ENCODE data around the gene SLC4A9. TPM values are rescaled to one million over a fixed set of nuclear protein-coding genes. Genes with fewer than 3 reads are reported as not detected.

SLC4A9 gene
- polyA plus RNA-seq, 1 donor = 0.22 TPM

- H3K9me3 ChIP-seq (ENCODE audit: control insufficient read depth, low read depth, low read length) = no peaks in the 10 kb centered on the region
- no peak overlapping the region for H3K27ac ChIP-seq (ENCODE audit: low read length)
- H3K4me3 ChIP-seq (ENCODE audit: low read length) = no peak overlapping the region
- peaks cover 4% of the 10 kb centered on the region for H3K27me3 ChIP-seq (ENCODE audit: control insufficient read depth, insufficient read depth, low read length)
- DNase-seq = no peak
- peaks cover 33% of the 10 kb centered on the region for H3K4me1 ChIP-seq (ENCODE audit: control insufficient read depth, insufficient read depth, low read length)
- peaks cover 2% of the 10 kb centered on the region for H3K36me3 ChIP-seq (ENCODE audit: control insufficient read depth, insufficient read depth, low read length)
- WGBS (ENCODE audit: insufficient coverage, low lambda C conversion rate) = no CpG with 5 or more reads among the region's 2 CpGs
Observed at GRCh38 chr5:140347360-140347759, 12.6 kb upstream of the SLC4A9 start.

GRCh38 chr5:140348104-140348503 lies 11.9 kb upstream of the SLC4A9 start:
- Histone ChIP-seq H3K27ac (ENCODE audit: low read length) (no peak overlapping the region), H3K36me3 (ENCODE audit: control insufficient read depth, insufficient read depth, low read length) (no peaks in the 10 kb centered on the region), H3K9me3 (ENCODE audit: control insufficient read depth, low read depth, low read length) (no peaks in the 10 kb centered on the region), H3K27me3 (ENCODE audit: control insufficient read depth, insufficient read depth, low read length) (peaks cover 4% of the 10 kb centered on the region), H3K4me3 (ENCODE audit: low read length) (no peak overlapping the region), H3K4me1 (ENCODE audit: control insufficient read depth, insufficient read depth, low read length) (peaks cover 33% of the 10 kb centered on the region)
- WGBS (ENCODE audit: insufficient coverage, low lambda C conversion rate) = no CpG with 5 or more reads among the region's 4 CpGs
- DNase-seq = peak in 1 of 2 donors; percentile 45

- H3K27ac ChIP-seq (ENCODE audit: low read length) = no peak overlapping the region
Observed at GRCh38 chr5:140349244-140349643, 10.8 kb upstream of the SLC4A9 start.

GRCh38 chr5:140351609-140352334 lies 8.2 kb upstream of the SLC4A9 start:
- no peaks in the 10 kb centered on the region for H3K9me3 ChIP-seq (ENCODE audit: control insufficient read depth, low read depth, low read length)
- no peaks in the 10 kb centered on the region for H3K36me3 ChIP-seq (ENCODE audit: control insufficient read depth, insufficient read depth, low read length)
- H3K4me1 ChIP-seq (ENCODE audit: control insufficient read depth, insufficient read depth, low read length) = peaks cover 18% of the 10 kb centered on the region
- no peaks in the 10 kb centered on the region for H3K27me3 ChIP-seq (ENCODE audit: control insufficient read depth, insufficient read depth, low read length)
- no peak overlapping the region for H3K4me3 ChIP-seq (ENCODE audit: low read length)
- H3K27ac ChIP-seq (ENCODE audit: low read length) = no peak overlapping the region
- DNase-seq = peak; percentile 55 to 58
- WGBS (ENCODE audit: insufficient coverage, low lambda C conversion rate) = 20% methylated on average over 1 of the region's 5 CpGs

More at GRCh38 chr5:140349244-140349643, 10.8 kb upstream of the SLC4A9 start:
- peaks cover 4% of the 10 kb centered on the region for H3K27me3 ChIP-seq (ENCODE audit: control insufficient read depth, insufficient read depth, low read length)
- no peak overlapping the region for H3K4me3 ChIP-seq (ENCODE audit: low read length)
- WGBS (ENCODE audit: insufficient coverage, low lambda C conversion rate) = no CpG with 5 or more reads among the region's 2 CpGs
- H3K4me1 ChIP-seq (ENCODE audit: control insufficient read depth, insufficient read depth, low read length) = peaks cover 36% of the 10 kb centered on the region
- H3K9me3 ChIP-seq (ENCODE audit: control insufficient read depth, low read depth, low read length) = no peaks in the 10 kb centered on the region
- H3K36me3 ChIP-seq (ENCODE audit: control insufficient read depth, insufficient read depth, low read length) = no peaks in the 10 kb centered on the region
- no peak for DNase-seq

- Histone ChIP-seq H3K9me3 (ENCODE audit: control insufficient read depth, low read depth, low read length) (no peaks in the 10 kb centered on the region), H3K27ac (ENCODE audit: low read length) (no peak overlapping the region), H3K4me3 (ENCODE audit: low read length) (no peak overlapping the region), H3K36me3 (ENCODE audit: control insufficient read depth, insufficient read depth, low read length) (no peaks in the 10 kb centered on the region), H3K4me1 (ENCODE audit: control insufficient read depth, insufficient read depth, low read length) (peaks cover 7% of the 10 kb centered on the region), H3K27me3 (ENCODE audit: control insufficient read depth, insufficient read depth, low read length) (no peaks in the 10 kb centered on the region)
- 40% methylated on average over 1 of the region's 7 CpGs for WGBS (ENCODE audit: insufficient coverage, low lambda C conversion rate)
- no peak for DNase-seq
Observed at GRCh38 chr5:140355546-140355945, 4.4 kb upstream of the SLC4A9 start.

- no peak overlapping the region for H3K4me3 ChIP-seq (ENCODE audit: low read length)
- H3K36me3 ChIP-seq (ENCODE audit: control insufficient read depth, insufficient read depth, low read length) = no peaks in the 10 kb centered on the region
- H3K4me1 ChIP-seq (ENCODE audit: control insufficient read depth, insufficient read depth, low read length) = peaks cover 7% of the 10 kb centered on the region
- no peaks in the 10 kb centered on the region for H3K27me3 ChIP-seq (ENCODE audit: control insufficient read depth, insufficient read depth, low read length)
- no peak overlapping the region for H3K27ac ChIP-seq (ENCODE audit: low read length)
- peak in 1 of 2 donors; percentile 37 for DNase-seq
- no peaks in the 10 kb centered on the region for H3K9me3 ChIP-seq (ENCODE audit: control insufficient read depth, low read depth, low read length)
- WGBS (ENCODE audit: insufficient coverage, low lambda C conversion rate) = no CpG with 5 or more reads among the region's 10 CpGs
Observed at GRCh38 chr5:140356853-140357725, 2.9 kb upstream of the SLC4A9 start.

- no CpG with 5 or more reads among the region's 18 CpGs for WGBS (ENCODE audit: insufficient coverage, low lambda C conversion rate)
- no peaks in the 10 kb centered on the region for H3K27me3 ChIP-seq (ENCODE audit: control insufficient read depth, insufficient read depth, low read length)
- peak; percentile 89 to 92 for DNase-seq
- no peaks in the 10 kb centered on the region for H3K36me3 ChIP-seq (ENCODE audit: control insufficient read depth, insufficient read depth, low read length)
- peaks cover 7% of the 10 kb centered on the region for H3K4me1 ChIP-seq (ENCODE audit: control insufficient read depth, insufficient read depth, low read length)
- no peaks in the 10 kb centered on the region for H3K9me3 ChIP-seq (ENCODE audit: control insufficient read depth, low read depth, low read length)
- no peak overlapping the region for H3K4me3 ChIP-seq (ENCODE audit: low read length)
- H3K27ac ChIP-seq (ENCODE audit: low read length) = peak overlapping the region; percentile 62
Observed at GRCh38 chr5:140357726-140358093, 2.3 kb upstream of the SLC4A9 start.

GRCh38 chr5:140358738-140359310 lies 1.2 kb upstream of the SLC4A9 start:
- DNase-seq = peak in 1 of 2 donors; percentile 41
- WGBS (ENCODE audit: insufficient coverage, low lambda C conversion rate) = no CpG with 5 or more reads among the region's 4 CpGs
- Histone ChIP-seq H3K27ac (ENCODE audit: low read length) (no peak overlapping the region), H3K36me3 (ENCODE audit: control insufficient read depth, insufficient read depth, low read length) (no peaks in the 10 kb centered on the region), H3K27me3 (ENCODE audit: control insufficient read depth, insufficient read depth, low read length) (peaks cover under 1% of the 10 kb centered on the region), H3K4me1 (ENCODE audit: control insufficient read depth, insufficient read depth, low read length) (peaks cover 10% of the 10 kb centered on the region), H3K9me3 (ENCODE audit: control insufficient read depth, low read depth, low read length) (no peaks in the 10 kb centered on the region), H3K4me3 (ENCODE audit: low read length) (no peak overlapping the region)

- H3K4me1 ChIP-seq (ENCODE audit: control insufficient read depth, insufficient read depth, low read length) = peaks cover 6% of the 10 kb centered on the region
- H3K4me3 ChIP-seq (ENCODE audit: low read length) = no peak overlapping the region
- DNase-seq = no peak
- H3K27me3 ChIP-seq (ENCODE audit: control insufficient read depth, insufficient read depth, low read length) = peaks cover 3% of the 10 kb centered on the region
- no peaks in the 10 kb centered on the region for H3K9me3 ChIP-seq (ENCODE audit: control insufficient read depth, low read depth, low read length)
- no peaks in the 10 kb centered on the region for H3K36me3 ChIP-seq (ENCODE audit: control insufficient read depth, insufficient read depth, low read length)
- H3K27ac ChIP-seq (ENCODE audit: low read length) = no peak overlapping the region
- no CpG with 5 or more reads among the region's 7 CpGs for WGBS (ENCODE audit: insufficient coverage, low lambda C conversion rate)
Observed at GRCh38 chr5:140360681-140361479, 886 bp downstream of the SLC4A9 start.

- Histone ChIP-seq H3K27ac (ENCODE audit: low read length) (no peak overlapping the region), H3K27me3 (ENCODE audit: control insufficient read depth, insufficient read depth, low read length) (peaks cover 3% of the 10 kb centered on the region), H3K36me3 (ENCODE audit: control insufficient read depth, insufficient read depth, low read length) (no peaks in the 10 kb centered on the region), H3K4me1 (ENCODE audit: control insufficient read depth, insufficient read depth, low read length) (peaks cover 6% of the 10 kb centered on the region), H3K9me3 (ENCODE audit: control insufficient read depth, low read depth, low read length) (no peaks in the 10 kb centered on the region), H3K4me3 (ENCODE audit: low read length) (no peak overlapping the region)
- no CpG with 5 or more reads among the region's 2 CpGs for WGBS (ENCODE audit: insufficient coverage, low lambda C conversion rate)
- DNase-seq = no peak
Observed at GRCh38 chr5:140361901-140362300, 1.9 kb downstream of the SLC4A9 start.
